ENCODE measurements around the gene PALS2. TPM values are rescaled to one million over a fixed set of nuclear protein-coding genes. Genes with fewer than 3 reads are reported as not detected.

PALS2 gene
- total and polyA plus RNA-seq, 2 of the 13 experiments (the other 11 are each of a cell fraction or from before 2014, with no cell fraction given) = 3.1 to 21.9 TPM

GRCh38 chr7:24572997-24573553 lies at the start of gene PALS2 (continued):
- TF ChIP-seq ZNF142 (CRISPR knock-in tag; IDR thresholded peaks at IDR 0.05) (peak; percentile 52; the same call in 1 of the 2 replicates), TAF15 (IDR thresholded peaks at IDR 0.05; ENCODE audit: low read depth, low read length, poor library complexity, severe bottlenecking) (no peak), ZNF282 (IDR thresholded peaks at IDR 0.05; ENCODE audit: partially characterized antibody) (no peak), ATF7-NPFF (CRISPR knock-in tag; IDR thresholded peaks at IDR 0.05; ENCODE audit: low read depth) (no peak), ZXDC (CRISPR knock-in tag; IDR thresholded peaks at IDR 0.05) (no peak), ZNF430 (CRISPR knock-in tag; IDR thresholded peaks at IDR 0.05) (no peak), MLXIP (CRISPR knock-in tag; IDR thresholded peaks at IDR 0.05; ENCODE audit: borderline replicate concordance) (no peak), GABPA (IDR thresholded peaks at IDR 0.05; ENCODE audit: low read depth, low read length) (no peak), GABPA (CRISPR knock-in tag; IDR thresholded peaks at IDR 0.05; ENCODE audit: low read depth) (no peak), ARID4A (CRISPR knock-in tag; IDR thresholded peaks at IDR 0.05; ENCODE audit: borderline replicate concordance) (peak; percentile 36; the same call in 1 of the 2 replicates), SKI (IDR thresholded peaks at IDR 0.05; ENCODE audit: partially characterized antibody) (peak; percentile 13)
